HG03520 (cell line): ENCODE results near the gene POLR1B.
A peak's percentile ranks its signal among the peaks of the same experiment; 100 is the strongest.
"Not testable (repeated sequence)": the region's sequence is repeated elsewhere in the genome, so short reads cannot be mapped to it uniquely, and the experiment has no call there.

ENCODE experiments used
- ATAC-seq: cut with Tn5 transposase; IDR thresholded peaks from one replicate; pipeline ENCODE4 v1.9.1; 2021; ENCODE audit warnings: mild to moderate bottlenecking, moderate library complexity; ENCODE audit not compliant: unreplicated experiment

Gene POLR1B

GRCh38 chr2:112542123-112542983, at the start of gene POLR1B:
Gene POLR1B, plus strand, starts transcription at chr2:112542465. Its CDS starts 30 bp downstream, at chr2:112542495.
- peak; percentile 67 for ATAC-seq

- no peak for ATAC-seq
Measured at GRCh38 chr2:112493048-112493447, 49.2 kb upstream of the POLR1B start.

GRCh38 chr2:112493858-112494648, 48.2 kb upstream of the POLR1B start:
- no peak for ATAC-seq

- ATAC-seq = no peak
Measured at GRCh38 chr2:112494828-112495227, 47.4 kb upstream of the POLR1B start.

- ATAC-seq = not testable (repeated sequence)
Measured at GRCh38 chr2:112495878-112496277, 46.4 kb upstream of the POLR1B start.

GRCh38 chr2:112500850-112501484, 41.3 kb upstream of the POLR1B start:
- ATAC-seq = not testable (repeated sequence)

GRCh38 chr2:112509239-112509998, 32.8 kb upstream of the POLR1B start:
- ATAC-seq = not testable (repeated sequence)

GRCh38 chr2:112516801-112517200, 25.5 kb upstream of the POLR1B start:
- ATAC-seq = no peak

- ATAC-seq = no peak
Measured at GRCh38 chr2:112518807-112519206, 23.5 kb upstream of the POLR1B start.

GRCh38 chr2:112519506-112519905, 22.8 kb upstream of the POLR1B start:
- no peak for ATAC-seq

- ATAC-seq = no peak
Measured at GRCh38 chr2:112520234-112520783, 22.0 kb upstream of the POLR1B start.

GRCh38 chr2:112523291-112523777, 18.9 kb upstream of the POLR1B start:
- no peak for ATAC-seq

GRCh38 chr2:112524276-112524675, 18.0 kb upstream of the POLR1B start:
- ATAC-seq = not testable (repeated sequence)

GRCh38 chr2:112528541-112528940, 13.7 kb upstream of the POLR1B start:
- no peak for ATAC-seq

- no peak for ATAC-seq
Measured at GRCh38 chr2:112529757-112530156, 12.5 kb upstream of the POLR1B start.

GRCh38 chr2:112530728-112531127, 11.5 kb upstream of the POLR1B start:
- no peak for ATAC-seq

- ATAC-seq = no peak
Measured at GRCh38 chr2:112534826-112535225, 7.4 kb upstream of the POLR1B start.

- ATAC-seq = not testable (repeated sequence)
Measured at GRCh38 chr2:112536665-112537064, 5.6 kb upstream of the POLR1B start.

- no peak for ATAC-seq
Measured at GRCh38 chr2:112539306-112539705, 3.0 kb upstream of the POLR1B start.

- no peak for ATAC-seq
Measured at GRCh38 chr2:112540906-112541305, 1.4 kb upstream of the POLR1B start.
